Hypothalamus (tissue), 51 donors: Measurements from ENCODE around the gene MIPEP.
"Not testable (repeated sequence)": the region's sequence is repeated elsewhere in the genome, so short reads cannot be mapped to it uniquely, and the experiment has no call there.

Source experiments
- DNase-seq, 51 donors: peaks; one replicate each; lab custom pipeline; 2025; lab: John Stamatoyannopoulos, UW

Gene MIPEP

GRCh38 chr13:23751195-23751594 is 138.0 kb downstream of the MIPEP start:
- DNase-seq: no peak

GRCh38 chr13:23750383-23751121 is 138.6 kb downstream of the MIPEP start:
- DNase-seq: no peak

- no peak for DNase-seq
Observed at GRCh38 chr13:23749288-23749873, 139.8 kb downstream of the MIPEP start.

- DNase-seq: no peak
Observed at GRCh38 chr13:23748109-23748990, 140.8 kb downstream of the MIPEP start.

- DNase-seq: not testable (repeated sequence)
Observed at GRCh38 chr13:23746141-23746540, 143.1 kb downstream of the MIPEP start.

- DNase-seq: no peak
Observed at GRCh38 chr13:23744315-23744714, 144.9 kb downstream of the MIPEP start.

GRCh38 chr13:23743278-23744076 is 145.7 kb downstream of the MIPEP start:
- no peak for DNase-seq

- no peak for DNase-seq
Observed at GRCh38 chr13:23741879-23742510, 147.2 kb downstream of the MIPEP start.

- DNase-seq: no peak
Observed at GRCh38 chr13:23740002-23740401, 149.2 kb downstream of the MIPEP start.

GRCh38 chr13:23739596-23739995 is 149.6 kb downstream of the MIPEP start:
- no peak for DNase-seq

GRCh38 chr13:23736541-23736940 is 152.7 kb downstream of the MIPEP start:
- no peak for DNase-seq

GRCh38 chr13:23735329-23735728 is 153.9 kb downstream of the MIPEP start:
- no peak for DNase-seq

- no peak for DNase-seq
Observed at GRCh38 chr13:23731709-23732108, 157.5 kb downstream of the MIPEP start.

GRCh38 chr13:23730251-23730650 is 158.9 kb downstream of the MIPEP start:
- DNase-seq: no peak

- DNase-seq: no peak
Observed at GRCh38 chr13:23729531-23729930, 159.7 kb downstream of the MIPEP start.

- DNase-seq: no peak
Observed at GRCh38 chr13:23728807-23729206, 160.4 kb downstream of the MIPEP start.

GRCh38 chr13:23725922-23726321 is 163.3 kb downstream of the MIPEP start:
- DNase-seq: no peak

GRCh38 chr13:23724196-23724970 is 164.8 kb downstream of the MIPEP start:
- DNase-seq: no peak

GRCh38 chr13:23723471-23723870 is 165.7 kb downstream of the MIPEP start:
- DNase-seq: no peak
